Trophoblast cell (in vitro differentiated cells and primary cell): Measurements from ENCODE around the gene OVOL1.

ENCODE experiments used
- DNase-seq, 2 donors: peaks; one replicate each; pipeline ENCODE4 v3.0.0-alpha.2; 2016
- H2AFZ ChIP-seq: 2 replicates; pipeline ENCODE4 v1.6.1; 2013; ENCODE audit warnings: low read length, moderate library complexity, mild to moderate bottlenecking; ENCODE audit not compliant: insufficient read depth, poor library complexity
- H2AK5ac ChIP-seq: 2 replicates; pipeline ENCODE4 v1.6.1; 2013; ENCODE audit warnings: mild to moderate bottlenecking, low read length
- H2BK120ac ChIP-seq: 2 replicates; pipeline ENCODE4 v1.6.1; 2013; ENCODE audit warnings: low read length, mild to moderate bottlenecking, moderate library complexity; ENCODE audit not compliant: insufficient read depth, poor library complexity
- H2BK12ac ChIP-seq: 2 replicates; pipeline ENCODE4 v1.6.1; 2013; ENCODE audit warnings: mild to moderate bottlenecking, low read length, moderate library complexity
- H2BK5ac ChIP-seq: 2 replicates; pipeline ENCODE4 v1.6.1; 2013; ENCODE audit warnings: low read length, low read depth, moderate library complexity, mild to moderate bottlenecking; ENCODE audit not compliant: poor library complexity
- H3K14ac ChIP-seq: 2 replicates; pipeline ENCODE4 v1.6.1; 2013; ENCODE audit warnings: mild to moderate bottlenecking, low read length
- H3K18ac ChIP-seq: 2 replicates; pipeline ENCODE4 v1.6.1; 2013; ENCODE audit warnings: mild to moderate bottlenecking, low read length
- H3K23ac ChIP-seq: 2 replicates; pipeline ENCODE4 v1.6.1; 2013; ENCODE audit warnings: low read length
- H3K27ac ChIP-seq: 2 replicates; pipeline ENCODE4 v1.5.1; 2013; ENCODE audit warnings: low read depth, mild to moderate bottlenecking, inconsistent platforms, low read length, moderate library complexity
- H3K27me3 ChIP-seq: 2 replicates; pipeline ENCODE4 v1.6.1; 2013; ENCODE audit warnings: inconsistent platforms, mild to moderate bottlenecking, low read length, moderate library complexity; ENCODE audit not compliant: insufficient read depth
- H3K36me3 ChIP-seq, 2 experiments: 1 replicate in 1 of 2; 2 replicates in 1 of 2; pipeline ENCODE4 v1.6.1; 2013; ENCODE audit warnings: low read length in 2 of 2, mild to moderate bottlenecking in 2 of 2, moderate library complexity in 1 of 2; ENCODE audit not compliant: insufficient read depth in 2 of 2, control insufficient read depth in 1 of 2
- H3K4ac ChIP-seq: 2 replicates; pipeline ENCODE4 v1.6.1; 2013; ENCODE audit warnings: low read depth, mild to moderate bottlenecking, low read length, moderate library complexity
- H3K4me1 ChIP-seq, 2 experiments: 1 replicate in 1 of 2; 2 replicates in 1 of 2; pipeline ENCODE4 v1.6.1; 2013; ENCODE audit warnings: low read length in 2 of 2, mild to moderate bottlenecking in 2 of 2, moderate library complexity in 1 of 2; ENCODE audit not compliant: insufficient read depth in 2 of 2, control insufficient read depth in 1 of 2
- H3K4me2 ChIP-seq: 2 replicates; pipeline ENCODE4 v1.6.1; 2013; ENCODE audit warnings: inconsistent platforms, mild to moderate bottlenecking, low read length, moderate library complexity
- H3K4me3 ChIP-seq: 2 replicates; pipeline ENCODE4 v1.5.1; 2013; ENCODE audit warnings: mild to moderate bottlenecking, low read depth, low read length, inconsistent platforms
- H3K79me1 ChIP-seq: one replicate; pipeline ENCODE4 v1.6.1; 2013; ENCODE audit warnings: low read length
- H3K79me2 ChIP-seq: 2 replicates; pipeline ENCODE4 v1.6.1; 2013; ENCODE audit warnings: low read length, mild to moderate bottlenecking; ENCODE audit not compliant: control insufficient read depth, insufficient read depth, poor library complexity
- H3K9ac ChIP-seq: 2 replicates; pipeline ENCODE4 v1.6.1; 2013; ENCODE audit warnings: mild to moderate bottlenecking, low read length
- H3K9me3 ChIP-seq: 2 replicates; pipeline ENCODE4 v1.6.1; 2013; ENCODE audit warnings: low read depth, mild to moderate bottlenecking, control low read depth, inconsistent platforms, low read length; ENCODE audit not compliant: insufficient read depth
- H4K12ac ChIP-seq: 2 replicates; pipeline ENCODE4 v1.6.1; 2013; ENCODE audit warnings: low read depth, mild to moderate bottlenecking, low read length, moderate library complexity
- H4K8ac ChIP-seq: 2 replicates; pipeline ENCODE4 v1.6.1; 2013; ENCODE audit warnings: low read depth, mild to moderate bottlenecking, low read length, moderate library complexity
- H4K91ac ChIP-seq: one replicate; pipeline ENCODE4 v1.6.1; 2013; ENCODE audit warnings: low read depth, mild to moderate bottlenecking, low read length, moderate library complexity
- whole genome bisulfite sequencing: extraction: QIAGEN DNeasy Blood & Tissue Kit; methylation state at CpG from one replicate; pipeline ENCODE4 v1.1.7; 2013; ENCODE audit warnings: missing lambda C conversion rate; ENCODE audit not compliant: insufficient read length, insufficient coverage; ENCODE audit errors: extremely low coverage; 5-methylcytosine and 5-hydroxymethylcytosine counted together

The OVOL1 gene

GRCh38 chr11:65797711-65798110, 10.8 kb downstream of the OVOL1 start:
- no peak overlapping the region for H4K8ac ChIP-seq
- DNase-seq = no peak
- no peak overlapping the region for H2BK12ac ChIP-seq
- no CpG with 5 or more reads among the region's 13 CpGs for WGBS
- H3K18ac ChIP-seq = no peak overlapping the region
- no peak overlapping the region for H3K27ac ChIP-seq
- H3K27me3 ChIP-seq = no peaks in the 10 kb centered on the region
- no peak overlapping the region for H2BK5ac ChIP-seq
- H3K4me3 ChIP-seq = no peak overlapping the region
- H3K23ac ChIP-seq = no peak overlapping the region
- no peaks in the 10 kb centered on the region for H3K9me3 ChIP-seq
- H2BK120ac ChIP-seq = no peak overlapping the region
- no peaks in the 10 kb centered on the region for H3K79me1 ChIP-seq
- peaks cover 0 to 3% of the 10 kb centered on the region in 2 experiments for H3K4me1 ChIP-seq
- peaks cover 28% of the 10 kb centered on the region in 2 experiments for H3K36me3 ChIP-seq
- no peaks in the 10 kb centered on the region for H3K79me2 ChIP-seq
- no peak overlapping the region for H3K14ac ChIP-seq
- H3K4me2 ChIP-seq = no peak overlapping the region
- no peak overlapping the region for H2AK5ac ChIP-seq
- no peak overlapping the region for H2AFZ ChIP-seq
- H4K91ac ChIP-seq = no peak overlapping the region
- no peak overlapping the region for H3K9ac ChIP-seq
- no peak overlapping the region for H3K4ac ChIP-seq
- H4K12ac ChIP-seq = no peak overlapping the region

DNA sequence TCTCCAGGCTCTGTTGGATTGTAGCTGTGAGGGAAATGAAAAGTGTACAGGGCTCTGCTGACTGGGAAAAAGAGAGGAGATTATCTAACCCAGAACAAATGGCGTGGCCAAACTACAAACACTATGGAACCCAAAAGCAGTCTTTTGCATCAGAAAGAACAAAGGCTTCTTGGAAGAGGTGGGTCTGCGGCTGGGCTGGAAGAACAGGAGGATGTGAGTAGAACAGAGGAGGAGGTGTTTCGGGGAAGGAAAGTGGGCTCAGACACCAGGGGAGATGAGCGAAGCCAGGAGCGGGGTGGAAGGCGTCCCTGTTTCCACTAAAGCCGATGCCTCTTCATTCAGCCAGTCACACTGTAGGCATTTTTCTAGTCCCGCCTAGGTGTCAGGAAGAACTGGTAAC, 12.0 kb downstream of the OVOL1 start:
- H3K9me3 ChIP-seq = no peaks in the 10 kb centered on the region
- H4K8ac ChIP-seq = no peak overlapping the region

GRCh38 chr11:65801153-65801987, 14.5 kb downstream of the OVOL1 start:
- no peak overlapping the region for H2AK5ac ChIP-seq
- no peak overlapping the region for H3K4me3 ChIP-seq
- no peaks in the 10 kb centered on the region for H3K79me1 ChIP-seq
- H3K4me2 ChIP-seq = no peak overlapping the region
- no peak for DNase-seq
- H3K14ac ChIP-seq = no peak overlapping the region
- H3K27me3 ChIP-seq = no peaks in the 10 kb centered on the region
- no peak overlapping the region for H2BK12ac ChIP-seq
- no peak overlapping the region for H2BK5ac ChIP-seq
- no peak overlapping the region for H2AFZ ChIP-seq
- H3K4me1 ChIP-seq = peaks cover 0 to 3% of the 10 kb centered on the region in 2 experiments
- no peak overlapping the region for H3K27ac ChIP-seq
- no peak overlapping the region for H3K18ac ChIP-seq
- H2BK120ac ChIP-seq = no peak overlapping the region
- H3K9ac ChIP-seq = no peak overlapping the region
- peaks cover 1% of the 10 kb centered on the region in 2 experiments for H3K36me3 ChIP-seq
- no peak overlapping the region for H3K23ac ChIP-seq
- no peaks in the 10 kb centered on the region for H3K79me2 ChIP-seq
- H4K12ac ChIP-seq = no peak overlapping the region
- no peak overlapping the region for H3K4ac ChIP-seq
- no peak overlapping the region for H4K8ac ChIP-seq
- H3K9me3 ChIP-seq = no peaks in the 10 kb centered on the region
- peak overlapping the region; percentile 5 for H4K91ac ChIP-seq
- WGBS = no CpG with 5 or more reads among the region's 18 CpGs

More for the DNA sequence above, 12.0 kb downstream of the OVOL1 start:
- Histone ChIP-seq H2AFZ (no peak overlapping the region), H4K12ac (no peak overlapping the region), H2AK5ac (no peak overlapping the region), H3K27me3 (no peaks in the 10 kb centered on the region), H3K23ac (no peak overlapping the region), H3K79me1 (no peaks in the 10 kb centered on the region), H3K4me2 (no peak overlapping the region), H3K18ac (no peak overlapping the region), H3K14ac (peak overlapping the region; percentile 25), H4K91ac (no peak overlapping the region), H2BK120ac (no peak overlapping the region), H3K79me2 (no peaks in the 10 kb centered on the region), H3K4me3 (no peak overlapping the region), H3K27ac (no peak overlapping the region), H2BK5ac (no peak overlapping the region), H3K4ac (no peak overlapping the region), H3K9ac (no peak overlapping the region), H3K36me3 (peaks cover 25% of the 10 kb centered on the region in 2 experiments), H2BK12ac (no peak overlapping the region), H3K4me1 (peaks cover 0 to 3% of the 10 kb centered on the region in 2 experiments)
- WGBS = no CpG with 5 or more reads among the region's 8 CpGs
- DNase-seq = no peak

- WGBS = no CpG with 5 or more reads among the region's 9 CpGs
- H3K4me2 ChIP-seq = no peak overlapping the region
These were observed 16.0 kb downstream of the OVOL1 start for GRCh38 chr11:65802841-65803240.

More at GRCh38 chr11:65802841-65803240, 16.0 kb downstream of the OVOL1 start:
- Histone ChIP-seq H3K9ac (no peak overlapping the region), H2BK120ac (no peak overlapping the region), H2AFZ (no peak overlapping the region), H3K27me3 (no peaks in the 10 kb centered on the region), H4K12ac (no peak overlapping the region), H3K14ac (no peak overlapping the region), H3K4me3 (no peak overlapping the region), H3K79me2 (no peaks in the 10 kb centered on the region), H3K4ac (no peak overlapping the region), H3K18ac (no peak overlapping the region), H3K79me1 (no peaks in the 10 kb centered on the region), H2BK5ac (no peak overlapping the region), H3K27ac (no peak overlapping the region), H4K8ac (no peak overlapping the region), H2AK5ac (peak overlapping the region; percentile 12), H3K36me3 (no peaks in the 10 kb centered on the region), H3K23ac (no peak overlapping the region), H3K9me3 (no peaks in the 10 kb centered on the region), H4K91ac (peak overlapping the region; percentile 25), H3K4me1 (peaks cover 0 to 3% of the 10 kb centered on the region in 2 experiments), H2BK12ac (peak overlapping the region; percentile 16)
- no peak for DNase-seq
